B cell (primary cell): ENCODE data around the gene DFFA. TPM values are rescaled to one million over a fixed set of nuclear protein-coding genes. Genes with fewer than 3 reads are reported as not detected.

ENCODE experiments used
- ATAC-seq: fragments of 200-7000 bp; cut with Tn5 transposase; one replicate; pipeline ENCODE4 v1.10.0; 2021; ENCODE audit warnings: low read depth, mild to moderate bottlenecking, moderate number of reproducible peaks, moderate library complexity
- CTCF ChIA-PET: fragments of 350-600 bp; sonication (Branson Sonifier 250); formaldehyde crosslinking; loops from one replicate; lab custom pipeline; 2021; ENCODE audit warnings: antibody characterized with exemption, inconsistent platforms; lab: Charles Lee
- POLR2A ChIA-PET: fragments of 350-600 bp; sonication (Branson Sonifier 250); formaldehyde crosslinking; loops from one replicate; lab custom pipeline; 2021; ENCODE audit warnings: antibody characterized with exemption; lab: Charles Lee
- DNase-seq: peaks from one replicate; pipeline ENCODE4 v3.0.0; 2013
- H2AFZ ChIP-seq: 2 replicates; pipeline ENCODE4 v1.6.1; 2012; ENCODE audit warnings: mild to moderate bottlenecking, low read depth, low read length; ENCODE audit not compliant: insufficient read depth, poor library complexity, severe bottlenecking
- H3K27ac ChIP-seq, 2 donors: 1 replicate in 1 of 2; 2 replicates in 1 of 2; pipeline ENCODE4 v1.5.1; 2012 to 2013; ENCODE audit warnings: low read length in 2 of 2, mild to moderate bottlenecking in 2 of 2, moderate library complexity in 1 of 2
- H3K27me3 ChIP-seq, 4 experiments: fragments of 200-600 bp in 1 of 4; sonication (generic) in 1 of 4; replicated peaks in 1 of 4; 1 replicate in 2 of 4; 2 replicates in 2 of 4; pipeline versions ENCODE4 v1.6.1 to v1.7.0; 2013 to 2016; ENCODE audit warnings: low read length in 3 of 4, mild to moderate bottlenecking in 2 of 4, mixed read lengths in 1 of 4, moderate library complexity in 1 of 4; ENCODE audit not compliant: insufficient read depth in 4 of 4, control insufficient read depth in 3 of 4; ENCODE audit errors: control extremely low read depth in 1 of 4
- H3K36me3 ChIP-seq, 2 experiments: replicated peaks in 1 of 2; 1 replicate in 1 of 2; 2 replicates in 1 of 2; pipeline versions ENCODE4 v1.6.1 to v1.7.1; 2013; ENCODE audit warnings: low read length in 1 of 2; ENCODE audit not compliant: insufficient read depth in 2 of 2, control insufficient read depth in 1 of 2; ENCODE audit errors: control extremely low read depth in 1 of 2, extremely low read depth in 1 of 2
- H3K4me1 ChIP-seq, 2 donors: fragments of 200-600 bp in 1 of 2; sonication (generic) in 1 of 2; 1 replicate in 1 of 2; 2 replicates in 1 of 2; pipeline versions ENCODE4 v1.5.1 to v1.6.1; 2013 to 2017; ENCODE audit warnings: low read length in 2 of 2; ENCODE audit not compliant: control insufficient read depth in 2 of 2, insufficient read depth in 2 of 2
- H3K4me2 ChIP-seq: replicated peaks from 2 replicates; pipeline ENCODE3; 2012; ENCODE audit warnings: mild to moderate bottlenecking, low read depth, low read length; ENCODE audit not compliant: poor library complexity, severe bottlenecking
- H3K4me3 ChIP-seq, 5 experiments: fragments of 200-600 bp in 1 of 5; sonication (generic) in 1 of 5; 1 replicate in 3 of 5; 2 replicates in 2 of 5; pipeline versions ENCODE4 v1.5.1 to v1.7.0; 2011 to 2016; ENCODE audit warnings: low read length in 4 of 5, mild to moderate bottlenecking in 4 of 5, low read depth in 2 of 5, control low read depth in 1 of 5, moderate library complexity in 1 of 5; ENCODE audit not compliant: insufficient read depth in 1 of 5; ENCODE audit errors: control extremely low read depth in 1 of 5, extremely low read depth in 1 of 5
- H3K79me2 ChIP-seq: fragments of 200-600 bp; sonication (generic); one replicate; pipeline ENCODE4 v1.6.0; 2016; ENCODE audit warnings: low read length; ENCODE audit not compliant: control insufficient read depth, insufficient read depth
- H3K9ac ChIP-seq: fragments of 200-600 bp; sonication (generic); 2 replicates; pipeline ENCODE4 v1.6.1; 2017; ENCODE audit warnings: mild to moderate bottlenecking, low read length, moderate library complexity
- H3K9me3 ChIP-seq, 3 donors: one replicate each; pipeline versions ENCODE4 v1.6.1 to v1.7.1; 2013; ENCODE audit warnings: low read length in 2 of 3; ENCODE audit not compliant: control insufficient read depth in 2 of 3, insufficient read depth in 1 of 3; ENCODE audit errors: control extremely low read depth in 1 of 3
- H4K20me1 ChIP-seq: 2 replicates; pipeline ENCODE4 v1.6.0; 2012; ENCODE audit warnings: mild to moderate bottlenecking, low read length; ENCODE audit not compliant: insufficient read depth, control insufficient read depth, poor library complexity, severe bottlenecking
- H3K27ac Mint-ChIP-seq: one replicate; pipeline ENCODE4 v1.8.0; 2021; ENCODE audit warnings: mixed read lengths
- H3K27me3 Mint-ChIP-seq: one replicate; pipeline ENCODE4 v1.8.0; 2021; ENCODE audit warnings: mixed read lengths
- H3K4me1 Mint-ChIP-seq: one replicate; pipeline ENCODE4 v1.8.0; 2021; ENCODE audit warnings: mixed read lengths
- H3K4me3 Mint-ChIP-seq: one replicate; pipeline ENCODE4 v1.8.0; 2021; ENCODE audit warnings: mixed read lengths
- H3K9me3 Mint-ChIP-seq: one replicate; pipeline ENCODE4 v1.8.0; 2022; ENCODE audit warnings: mixed read lengths; ENCODE audit not compliant: insufficient read depth
- EZH2 ChIP-seq: IDR thresholded peaks from 2 replicates; pipeline ENCODE4 v1.6.1; 2012; ENCODE audit warnings: borderline replicate concordance, low read depth, mild to moderate bottlenecking, moderate library complexity, low read length; ENCODE audit not compliant: insufficient read depth, poor library complexity, severe bottlenecking
- WGBS: methylation state at CpG from one replicate; pipeline ENCODE4 v1.1.5; 2013; ENCODE audit warnings: missing lambda C conversion rate; ENCODE audit not compliant: insufficient coverage; 5-methylcytosine and 5-hydroxymethylcytosine counted together
- intact Hi-C: fragments of 100-400 bp; cut with micrococcal nuclease; formaldehyde crosslinking; loops from one replicate; pipeline ENCODE4 v1.10.0; 2022
- polyA minus RNA-seq: library from RNA; depleted of rRNA, polyadenylated mRNA; stranded (reverse); fragments of >200 nt; gene quantifications from 2 replicates; pipeline ENCODE4 v1.2.3, GENCODE V29; 2012
- polyA plus RNA-seq: library from polyadenylated mRNA; depleted of rRNA; stranded (reverse); fragments of >200 nt; gene quantifications from 2 replicates; pipeline ENCODE4 v1.2.3, GENCODE V29; 2012
- total RNA-seq, 2 donors: library from RNA; stranded (reverse); fragments of 120-200 nt in 1 of 2; gene quantifications; 1 replicate in 1 of 2; 2 replicates in 1 of 2; pipeline versions ENCODE4 v1.2.3 to v1.2.4, GENCODE V29; 2013 to 2022
- TF ChIP-seq, protein P1 (sequence below): fragments of 200-600 bp; IDR thresholded peaks from one replicate; pipeline ENCODE4 v1.8.0; 2022; ENCODE audit warnings: antibody characterized with exemption, mild to moderate bottlenecking

Gene DFFA, protein sequence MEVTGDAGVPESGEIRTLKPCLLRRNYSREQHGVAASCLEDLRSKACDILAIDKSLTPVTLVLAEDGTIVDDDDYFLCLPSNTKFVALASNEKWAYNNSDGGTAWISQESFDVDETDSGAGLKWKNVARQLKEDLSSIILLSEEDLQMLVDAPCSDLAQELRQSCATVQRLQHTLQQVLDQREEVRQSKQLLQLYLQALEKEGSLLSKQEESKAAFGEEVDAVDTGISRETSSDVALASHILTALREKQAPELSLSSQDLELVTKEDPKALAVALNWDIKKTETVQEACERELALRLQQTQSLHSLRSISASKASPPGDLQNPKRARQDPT
- 28.2 and 30.7 TPM in 2 replicates for total RNA-seq
- 22.4 TPM for total RNA-seq (2013)
- polyA plus RNA-seq = 11.0 and 12.0 TPM in 2 replicates
- polyA minus RNA-seq = 13.4 and 17.8 TPM in 2 replicates

DNA sequence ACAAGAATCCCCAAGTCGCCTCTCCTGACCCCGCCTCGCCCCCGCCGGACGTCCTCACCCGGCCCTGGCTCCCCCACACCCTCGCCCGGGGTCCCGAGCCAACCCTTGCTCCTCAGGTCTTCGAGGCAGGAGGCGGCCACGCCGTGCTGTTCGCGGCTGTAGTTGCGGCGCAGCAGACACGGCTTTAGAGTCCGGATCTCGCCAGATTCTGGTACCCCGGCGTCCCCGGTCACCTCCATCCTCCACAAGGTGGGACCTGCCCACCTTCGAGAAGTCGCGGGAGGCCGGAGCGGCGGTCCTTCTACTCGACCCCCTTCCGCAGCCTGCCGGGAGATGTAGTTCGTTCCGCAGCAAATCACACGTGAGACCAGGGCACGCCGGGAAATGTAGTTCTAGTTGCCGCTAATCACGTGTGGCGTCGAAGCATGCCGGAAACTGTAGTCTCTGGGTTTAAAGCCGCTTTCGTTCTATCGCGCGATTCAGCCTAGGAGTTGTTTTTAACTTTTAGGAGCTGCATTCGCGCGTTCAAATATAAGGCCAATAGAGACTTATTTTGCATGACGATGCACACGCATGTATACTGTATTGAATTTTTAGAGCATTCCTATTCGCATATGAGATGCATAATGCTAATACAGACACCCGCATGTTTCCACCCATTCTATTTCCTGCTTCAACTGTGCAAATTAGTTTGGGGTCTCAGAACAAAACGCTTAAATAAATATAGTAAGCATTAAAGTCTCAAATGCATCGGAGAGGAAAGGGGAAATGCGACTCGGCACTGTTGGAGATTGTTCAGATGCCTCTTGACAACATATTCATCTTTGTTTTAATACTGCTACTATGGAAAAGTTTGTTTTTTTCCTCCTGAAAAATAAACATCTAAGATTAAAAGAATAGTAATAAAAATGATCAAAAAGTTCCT lies at the start of gene DFFA:
TSS of gene DFFA (minus strand) at position 310 of the 925 bp plus-strand sequence. CDS start at position 239, 71 bp downstream.
- Histone ChIP-seq H3K27me3 (no peaks in the 10 kb centered on the region), H3K36me3 (peaks cover 3 to 15% of the 10 kb centered on the region in 2 experiments), H3K9ac (peak within 1 kb of the TSS; percentile 74), H3K4me1 (peaks cover 34 to 44% of the 10 kb centered on the region in 2 donors), H3K4me2 (peak within 1 kb of the TSS; percentile 88), H2AFZ (peak within 1 kb of the TSS; percentile 94), H3K79me2 (peaks cover 39% of the 10 kb centered on the region), H4K20me1 (no peaks in the 10 kb centered on the region), H3K4me3 (peak within 1 kb of the TSS; percentile 58 to 84 (median 80)), H3K27ac (peak within 1 kb of the TSS; percentile 38 to 74), H3K9me3 (peaks cover 0 to 7% (median 0%) of the 10 kb centered on the region in 3 donors)
- intact Hi-C loops = loop anchor here (1.0 to 10.0 kb wide), 4 partner anchors 42 to 1332 kb away; partner anchors contain the start of genes CENPS, CLCN6, LZIC and MTHFR
- peak within 1 kb of the TSS; percentile 87 for H3K4me3 Mint-ChIP-seq
- under 1% methylated on average over 48 of the region's 59 CpGs for WGBS
- peaks cover 46% of the 10 kb centered on the region for H3K4me1 Mint-ChIP-seq
- CTCF ChIA-PET = interaction anchor here (1.5 to 3.4 kb wide), 2 partner anchors 22 to 42 kb away, joined by 3 to 14 read pairs; partner anchors contain the start of gene CENPS
- DNase-seq (peak; percentile 94), ATAC-seq (peak; percentile 81)
- TF ChIP-seq, protein P1, sequence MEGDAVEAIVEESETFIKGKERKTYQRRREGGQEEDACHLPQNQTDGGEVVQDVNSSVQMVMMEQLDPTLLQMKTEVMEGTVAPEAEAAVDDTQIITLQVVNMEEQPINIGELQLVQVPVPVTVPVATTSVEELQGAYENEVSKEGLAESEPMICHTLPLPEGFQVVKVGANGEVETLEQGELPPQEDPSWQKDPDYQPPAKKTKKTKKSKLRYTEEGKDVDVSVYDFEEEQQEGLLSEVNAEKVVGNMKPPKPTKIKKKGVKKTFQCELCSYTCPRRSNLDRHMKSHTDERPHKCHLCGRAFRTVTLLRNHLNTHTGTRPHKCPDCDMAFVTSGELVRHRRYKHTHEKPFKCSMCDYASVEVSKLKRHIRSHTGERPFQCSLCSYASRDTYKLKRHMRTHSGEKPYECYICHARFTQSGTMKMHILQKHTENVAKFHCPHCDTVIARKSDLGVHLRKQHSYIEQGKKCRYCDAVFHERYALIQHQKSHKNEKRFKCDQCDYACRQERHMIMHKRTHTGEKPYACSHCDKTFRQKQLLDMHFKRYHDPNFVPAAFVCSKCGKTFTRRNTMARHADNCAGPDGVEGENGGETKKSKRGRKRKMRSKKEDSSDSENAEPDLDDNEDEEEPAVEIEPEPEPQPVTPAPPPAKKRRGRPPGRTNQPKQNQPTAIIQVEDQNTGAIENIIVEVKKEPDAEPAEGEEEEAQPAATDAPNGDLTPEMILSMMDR = no peak
- TF ChIP-seq EZH2 = no peak
- POLR2A ChIA-PET = interaction anchor here (0.5 to 0.9 kb wide), 2 partner anchors 42 to 828 kb away, joined by 3 to 6 read pairs; partner anchors contain the start of gene CENPS
- peak within 1 kb of the TSS; percentile 88 for H3K27ac Mint-ChIP-seq
- H3K27me3 Mint-ChIP-seq = no peaks in the 10 kb centered on the region
- no peaks in the 10 kb centered on the region for H3K9me3 Mint-ChIP-seq
